ENCODE data around the gene TLCD2.
A peak's percentile ranks its signal among the peaks of the same experiment; 100 is the strongest.
"Not testable (repeated sequence)": the region's sequence is repeated elsewhere in the genome, so short reads cannot be mapped to it uniquely, and the experiment has no call there.

Gene TLCD2

GRCh38 chr17:1716076-1716911, 6.1 kb upstream of the TLCD2 start:
- peak; percentile 100 for DNase-seq

GRCh38 chr17:1715803-1716075, 5.6 kb upstream of the TLCD2 start:
- DNase-seq: no peak

- peak; percentile 54 for DNase-seq
Measured at GRCh38 chr17:1714980-1715802, 5.0 kb upstream of the TLCD2 start.

- no peak for DNase-seq
Measured at GRCh38 chr17:1714427-1714979, 4.3 kb upstream of the TLCD2 start.

- no peak for DNase-seq
Measured at GRCh38 chr17:1713878-1714426, 3.8 kb upstream of the TLCD2 start.

GRCh38 chr17:1713160-1713877, 3.1 kb upstream of the TLCD2 start:
- no peak for DNase-seq

- DNase-seq: no peak
Measured at GRCh38 chr17:1712271-1712670, 2.1 kb upstream of the TLCD2 start.

- DNase-seq: no peak
Measured at GRCh38 chr17:1711804-1712203, 1.6 kb upstream of the TLCD2 start.

- DNase-seq: no peak
Measured at GRCh38 chr17:1710807-1711553, 803 bp upstream of the TLCD2 start.

- no peak for DNase-seq
Measured at GRCh38 chr17:1709403-1709951, 700 bp downstream of the TLCD2 start.

GRCh38 chr17:1708791-1709346, 1.3 kb downstream of the TLCD2 start:
- not testable (repeated sequence) for DNase-seq

- peak; percentile 64 for DNase-seq
Measured at GRCh38 chr17:1707107-1707506, 3.1 kb downstream of the TLCD2 start.

GRCh38 chr17:1705004-1705403, 5.2 kb downstream of the TLCD2 start:
- DNase-seq: no peak

- no peak for DNase-seq
Measured at GRCh38 chr17:1703063-1703462, 7.1 kb downstream of the TLCD2 start.

GRCh38 chr17:1699891-1700290, 10.3 kb downstream of the TLCD2 start:
- not testable (repeated sequence) for DNase-seq

GRCh38 chr17:1697681-1698080, 12.5 kb downstream of the TLCD2 start:
- DNase-seq: no peak

GRCh38 chr17:1695365-1695764, 14.8 kb downstream of the TLCD2 start:
- no peak for DNase-seq

- DNase-seq: no peak
Measured at GRCh38 chr17:1693339-1693738, 16.8 kb downstream of the TLCD2 start.

GRCh38 chr17:1690544-1691221, 19.5 kb downstream of the TLCD2 start:
- no peak for DNase-seq

- DNase-seq: not testable (repeated sequence)
Measured at GRCh38 chr17:1688405-1688804, 21.8 kb downstream of the TLCD2 start.

- no peak for DNase-seq
Measured at GRCh38 chr17:1686086-1686485, 24.1 kb downstream of the TLCD2 start.
